Measurements from ENCODE around the gene RNF217.

RNF217 gene

GRCh38 chr6:124977067-124977908 lies 15.1 kb downstream of the RNF217 start:
- Histone ChIP-seq H3K36me3 (ENCODE audit: control insufficient read depth, insufficient read depth, low read length) (peaks cover 13% of the 10 kb centered on the region; the same call in 1 of the 2 replicates), H3K4me1 (ENCODE audit: control insufficient read depth, insufficient read depth, low read length) (peaks cover 18% of the 10 kb centered on the region), H3K27ac (ENCODE audit: low read depth, low read length) (no peak overlapping the region), H3K9ac (ENCODE audit: low read depth, low read length) (no peak overlapping the region), H3K9me3 (ENCODE audit: control insufficient read depth, insufficient read depth, low read length) (peaks cover 9% of the 10 kb centered on the region), H3K4me3 (ENCODE audit: low read depth, low read length) (no peak overlapping the region), H3K27me3 (ENCODE audit: control insufficient read depth, insufficient read depth, low read length) (no peaks in the 10 kb centered on the region)

DNA sequence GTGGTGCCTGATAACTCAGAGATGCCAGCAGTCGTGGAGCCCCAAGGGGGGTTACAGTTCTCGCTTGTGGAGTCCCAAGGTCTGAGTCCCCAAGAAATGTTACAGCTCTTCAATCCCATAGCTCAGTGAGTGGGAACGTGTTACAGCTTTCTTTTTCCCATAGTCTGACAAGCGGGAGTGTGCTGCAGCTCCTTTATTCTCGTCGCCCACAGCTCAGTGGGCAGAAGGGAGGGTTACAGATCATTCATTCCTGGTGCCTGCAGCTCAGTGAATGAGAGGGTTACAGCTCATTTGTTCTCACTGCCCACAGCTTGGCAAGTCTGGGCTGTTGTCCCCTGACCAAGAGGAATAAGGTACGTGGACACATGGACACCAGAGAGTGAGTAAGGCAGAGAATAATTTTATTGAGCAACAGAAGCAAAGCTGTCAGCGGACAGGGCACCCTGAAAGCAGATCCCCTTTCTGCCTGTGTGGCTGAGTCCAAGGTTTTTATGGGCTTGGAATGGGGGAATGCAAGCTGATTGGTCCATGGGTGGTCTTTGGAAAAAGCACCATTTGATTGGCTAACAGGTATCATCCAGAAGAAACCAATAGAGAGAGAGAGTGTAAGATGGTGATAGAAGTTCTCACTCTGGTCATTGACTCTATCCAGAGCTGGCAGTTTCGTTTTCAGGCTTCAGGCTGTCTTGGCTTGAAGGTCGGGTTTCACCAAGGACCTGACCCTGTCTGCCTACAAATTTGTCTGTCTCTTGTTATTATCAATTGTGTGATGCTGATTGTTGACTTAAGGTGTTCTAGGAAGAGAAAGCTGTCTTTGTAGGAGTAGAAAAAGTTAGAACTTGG lies 16.4 kb downstream of the RNF217 start:
- Histone ChIP-seq H3K9ac (ENCODE audit: low read depth, low read length) (no peak overlapping the region), H3K4me1 (ENCODE audit: control insufficient read depth, insufficient read depth, low read length) (peaks cover 18% of the 10 kb centered on the region), H3K9me3 (ENCODE audit: control insufficient read depth, insufficient read depth, low read length) (peaks cover 9% of the 10 kb centered on the region), H3K27me3 (ENCODE audit: control insufficient read depth, insufficient read depth, low read length) (no peaks in the 10 kb centered on the region), H3K36me3 (ENCODE audit: control insufficient read depth, insufficient read depth, low read length) (0 out of 2 replicates have a peak, but pooled peaks cover 11% of the 10 kb centered on the region), H3K27ac (ENCODE audit: low read depth, low read length) (no peak overlapping the region), H3K4me3 (ENCODE audit: low read depth, low read length) (no peak overlapping the region)

DNA sequence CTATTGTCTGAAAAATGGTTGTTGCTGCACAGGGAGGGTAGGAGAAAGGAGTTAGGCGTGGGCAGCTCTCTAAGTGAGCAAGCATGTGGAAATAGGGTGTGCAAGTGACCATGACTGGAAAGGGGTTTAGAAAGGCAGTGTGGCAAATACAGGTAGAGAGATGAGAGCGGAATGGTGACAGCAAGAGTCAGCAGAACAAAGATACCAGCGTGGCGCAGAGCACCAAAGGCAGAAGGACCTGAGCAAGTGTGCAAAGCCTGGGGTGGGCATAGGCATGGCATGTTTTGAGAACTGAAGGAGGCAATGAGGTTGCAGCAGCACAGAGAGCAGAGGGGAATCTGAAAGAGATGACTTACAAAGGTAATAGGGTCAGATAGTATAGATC lies 17.0 kb downstream of the RNF217 start:
- H3K9ac ChIP-seq (ENCODE audit: low read depth, low read length) = no peak overlapping the region
- H3K4me1 ChIP-seq (ENCODE audit: control insufficient read depth, insufficient read depth, low read length) = peaks cover 18% of the 10 kb centered on the region
- H3K27me3 ChIP-seq (ENCODE audit: control insufficient read depth, insufficient read depth, low read length) = no peaks in the 10 kb centered on the region
- H3K27ac ChIP-seq (ENCODE audit: low read depth, low read length) = no peak overlapping the region
- peaks cover 9% of the 10 kb centered on the region for H3K9me3 ChIP-seq (ENCODE audit: control insufficient read depth, insufficient read depth, low read length)
- 0 out of 2 replicates have a peak, but pooled peaks cover 11% of the 10 kb centered on the region for H3K36me3 ChIP-seq (ENCODE audit: control insufficient read depth, insufficient read depth, low read length)
- no peak overlapping the region for H3K4me3 ChIP-seq (ENCODE audit: low read depth, low read length)

DNA sequence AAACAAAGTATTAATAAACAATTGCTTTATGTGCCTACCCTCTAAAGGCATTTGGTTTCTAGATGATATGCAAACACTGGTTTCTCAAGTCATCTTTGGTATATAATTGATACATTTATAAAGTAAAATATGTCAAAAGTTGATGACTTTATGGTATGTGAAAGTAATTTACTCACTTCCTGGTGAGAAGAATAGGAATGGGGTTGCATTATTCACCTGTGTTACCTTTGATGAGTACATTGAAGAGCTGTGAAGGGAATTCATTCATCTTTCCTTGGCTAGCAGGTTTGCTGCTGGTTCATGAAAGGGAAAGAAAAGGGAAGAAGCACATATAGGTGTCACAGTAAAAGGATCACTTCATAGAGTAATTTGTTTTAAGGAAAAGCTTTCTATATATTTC lies 20.4 kb downstream of the RNF217 start:
- Histone ChIP-seq H3K36me3 (ENCODE audit: control insufficient read depth, insufficient read depth, low read length) (0 out of 2 replicates have a peak, but pooled peaks cover 11% of the 10 kb centered on the region), H3K4me3 (ENCODE audit: low read depth, low read length) (no peak overlapping the region), H3K27ac (ENCODE audit: low read depth, low read length) (no peak overlapping the region), H3K27me3 (ENCODE audit: control insufficient read depth, insufficient read depth, low read length) (no peaks in the 10 kb centered on the region), H3K4me1 (ENCODE audit: control insufficient read depth, insufficient read depth, low read length) (peaks cover 18% of the 10 kb centered on the region), H3K9me3 (ENCODE audit: control insufficient read depth, insufficient read depth, low read length) (peaks cover 10% of the 10 kb centered on the region), H3K9ac (ENCODE audit: low read depth, low read length) (no peak overlapping the region)

DNA sequence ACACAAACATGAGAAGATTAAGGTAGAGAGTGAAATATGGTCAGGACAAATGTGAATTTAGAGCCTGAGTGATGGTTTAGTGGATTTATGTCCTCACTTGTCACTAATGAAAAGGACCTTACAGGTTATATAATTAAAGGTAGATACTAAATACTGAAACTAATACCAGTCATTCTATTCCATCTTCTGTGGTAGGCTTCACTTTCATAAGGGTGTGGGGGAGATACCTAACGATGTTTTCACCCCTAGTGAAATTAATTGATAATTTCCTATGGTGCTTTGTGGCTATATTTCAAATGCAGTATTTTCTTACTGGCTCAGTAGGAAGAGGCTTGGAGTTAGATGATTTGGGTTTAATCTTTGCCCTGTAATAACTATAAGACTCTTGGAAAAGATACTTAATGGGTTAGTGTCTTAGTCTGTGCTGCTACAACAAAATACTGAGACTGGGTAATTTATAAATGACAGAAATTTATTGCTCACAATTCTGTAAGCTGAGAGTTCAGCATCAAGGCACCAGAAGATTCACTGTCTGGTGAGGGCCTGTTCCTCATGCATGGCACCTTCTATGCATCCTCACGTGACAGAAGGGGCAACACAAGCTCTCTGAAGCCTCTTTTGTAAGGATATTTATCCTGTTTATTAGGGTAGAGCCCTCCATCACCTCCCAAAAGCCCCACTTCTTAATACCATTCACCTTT lies 21.3 kb downstream of the RNF217 start:
- no peak overlapping the region for H3K4me3 ChIP-seq (ENCODE audit: low read depth, low read length)
- peaks cover 18% of the 10 kb centered on the region for H3K4me1 ChIP-seq (ENCODE audit: control insufficient read depth, insufficient read depth, low read length)
- H3K9ac ChIP-seq (ENCODE audit: low read depth, low read length) = no peak overlapping the region
- H3K27ac ChIP-seq (ENCODE audit: low read depth, low read length) = no peak overlapping the region
- H3K9me3 ChIP-seq (ENCODE audit: control insufficient read depth, insufficient read depth, low read length) = peaks cover 6% of the 10 kb centered on the region; the same call in 1 of the 2 replicates
- H3K27me3 ChIP-seq (ENCODE audit: control insufficient read depth, insufficient read depth, low read length) = no peaks in the 10 kb centered on the region
- 0 out of 2 replicates have a peak, but pooled peaks cover 4% of the 10 kb centered on the region for H3K36me3 ChIP-seq (ENCODE audit: control insufficient read depth, insufficient read depth, low read length)

DNA sequence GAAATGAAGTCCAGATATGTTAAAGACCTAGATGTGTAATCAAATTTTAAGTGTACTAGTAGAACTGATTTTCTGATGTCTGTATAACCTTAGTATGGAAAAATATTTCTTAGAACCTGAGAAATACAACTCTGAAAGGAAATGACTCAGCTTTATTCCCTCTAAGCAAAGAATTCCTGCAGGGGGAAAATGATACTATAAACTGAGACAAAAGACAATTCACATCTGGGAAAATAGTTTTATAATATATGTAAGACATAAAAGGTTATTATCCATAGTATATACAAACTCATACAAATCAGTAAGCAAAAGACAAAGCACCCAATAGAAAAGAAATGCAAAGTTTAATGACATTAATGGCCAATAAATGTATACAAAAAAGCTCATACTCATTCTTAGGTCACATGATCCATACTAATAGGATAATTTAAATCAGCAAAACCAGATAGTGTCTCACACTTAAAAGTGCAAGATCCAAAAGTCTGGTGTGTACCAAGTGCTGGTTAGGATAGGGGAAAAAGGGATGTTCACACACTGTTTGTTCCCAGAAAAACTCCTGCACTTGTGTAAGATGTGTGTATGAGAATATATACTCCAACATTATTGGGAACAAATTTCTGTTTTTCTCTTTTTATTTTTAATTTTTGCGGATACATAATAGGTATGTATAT lies 22.6 kb downstream of the RNF217 start:
- Histone ChIP-seq H3K27me3 (ENCODE audit: control insufficient read depth, insufficient read depth, low read length) (no peaks in the 10 kb centered on the region), H3K4me1 (ENCODE audit: control insufficient read depth, insufficient read depth, low read length) (peaks cover 18% of the 10 kb centered on the region), H3K4me3 (ENCODE audit: low read depth, low read length) (no peak overlapping the region), H3K9me3 (ENCODE audit: control insufficient read depth, insufficient read depth, low read length) (0 out of 2 replicates have a peak, but pooled peaks cover 3% of the 10 kb centered on the region), H3K27ac (ENCODE audit: low read depth, low read length) (no peak overlapping the region), H3K36me3 (ENCODE audit: control insufficient read depth, insufficient read depth, low read length) (no peaks in the 10 kb centered on the region), H3K9ac (ENCODE audit: low read depth, low read length) (no peak overlapping the region)

- H3K36me3 ChIP-seq (ENCODE audit: control insufficient read depth, insufficient read depth, low read length) = no peaks in the 10 kb centered on the region
- H3K4me1 ChIP-seq (ENCODE audit: control insufficient read depth, insufficient read depth, low read length) = peaks cover 5% of the 10 kb centered on the region
- H3K27me3 ChIP-seq (ENCODE audit: control insufficient read depth, insufficient read depth, low read length) = no peaks in the 10 kb centered on the region
- no peak overlapping the region for H3K4me3 ChIP-seq (ENCODE audit: low read depth, low read length)
- 0 out of 2 replicates have a peak, but pooled peaks cover 3% of the 10 kb centered on the region for H3K9me3 ChIP-seq (ENCODE audit: control insufficient read depth, insufficient read depth, low read length)
- H3K27ac ChIP-seq (ENCODE audit: low read depth, low read length) = no peak overlapping the region
- no peak overlapping the region for H3K9ac ChIP-seq (ENCODE audit: low read depth, low read length)
These were observed 23.9 kb downstream of the RNF217 start for GRCh38 chr6:124986164-124986563.

DNA sequence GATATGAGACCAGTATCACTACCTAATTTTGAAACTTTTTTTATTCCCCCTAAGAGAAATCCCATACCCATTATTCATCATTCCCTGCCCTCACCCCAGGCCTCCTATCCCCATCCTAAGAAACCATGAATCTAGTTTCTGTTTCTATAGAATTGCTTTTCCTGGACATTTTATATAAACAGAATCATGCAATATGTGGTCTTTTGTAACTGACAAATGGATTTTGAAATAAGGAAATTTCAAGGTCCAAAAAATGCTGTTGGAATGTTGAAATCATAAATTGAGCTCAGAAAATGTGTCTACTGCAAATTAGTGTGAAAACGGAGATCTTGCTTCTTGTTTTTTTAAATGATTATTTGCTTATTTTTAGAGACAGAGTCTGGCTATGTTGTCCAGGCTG lies 25.1 kb downstream of the RNF217 start:
- Histone ChIP-seq H3K27ac (ENCODE audit: low read depth, low read length) (no peak overlapping the region), H3K4me3 (ENCODE audit: low read depth, low read length) (no peak overlapping the region), H3K27me3 (ENCODE audit: control insufficient read depth, insufficient read depth, low read length) (no peaks in the 10 kb centered on the region), H3K4me1 (ENCODE audit: control insufficient read depth, insufficient read depth, low read length) (no peaks in the 10 kb centered on the region; the same call in 1 of the 2 replicates), H3K9me3 (ENCODE audit: control insufficient read depth, insufficient read depth, low read length) (0 out of 2 replicates have a peak, but pooled peaks cover 3% of the 10 kb centered on the region), H3K36me3 (ENCODE audit: control insufficient read depth, insufficient read depth, low read length) (no peaks in the 10 kb centered on the region), H3K9ac (ENCODE audit: low read depth, low read length) (no peak overlapping the region)

DNA sequence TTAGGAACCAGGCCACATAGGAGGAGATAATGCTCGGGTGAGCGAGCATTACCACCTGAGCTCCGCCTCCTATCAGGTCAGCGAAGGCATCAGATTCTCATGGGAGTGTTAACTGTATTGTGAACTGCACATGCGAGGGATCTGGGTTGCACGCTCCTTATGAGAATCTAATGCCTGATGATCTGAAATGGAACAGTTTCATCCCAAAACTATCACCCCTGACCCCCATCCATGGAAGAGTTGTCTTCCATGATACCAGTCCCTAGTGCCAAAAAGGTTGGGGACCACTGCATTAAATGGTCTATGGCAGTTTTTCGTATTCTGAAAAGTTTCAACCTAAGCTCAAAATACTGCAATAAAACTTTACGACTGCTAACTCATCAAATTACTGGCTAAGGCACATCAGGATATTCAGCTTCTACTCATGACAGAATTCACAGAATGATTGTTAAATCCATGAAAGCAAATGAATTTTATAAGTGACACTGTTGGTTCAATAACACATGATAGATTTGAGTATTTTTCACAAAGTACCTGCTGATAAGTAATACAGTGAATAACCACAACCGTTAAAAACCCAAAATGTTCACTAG lies 25.9 kb downstream of the RNF217 start:
- Histone ChIP-seq H3K36me3 (ENCODE audit: control insufficient read depth, insufficient read depth, low read length) (no peaks in the 10 kb centered on the region), H3K4me1 (ENCODE audit: control insufficient read depth, insufficient read depth, low read length) (no peaks in the 10 kb centered on the region; the same call in 1 of the 2 replicates), H3K27me3 (ENCODE audit: control insufficient read depth, insufficient read depth, low read length) (no peaks in the 10 kb centered on the region), H3K4me3 (ENCODE audit: low read depth, low read length) (no peak overlapping the region), H3K27ac (ENCODE audit: low read depth, low read length) (no peak overlapping the region), H3K9ac (ENCODE audit: low read depth, low read length) (no peak overlapping the region), H3K9me3 (ENCODE audit: control insufficient read depth, insufficient read depth, low read length) (0 out of 2 replicates have a peak, but pooled peaks cover 3% of the 10 kb centered on the region)
